ENCODE measurements around the gene ANK3.

DNA sequence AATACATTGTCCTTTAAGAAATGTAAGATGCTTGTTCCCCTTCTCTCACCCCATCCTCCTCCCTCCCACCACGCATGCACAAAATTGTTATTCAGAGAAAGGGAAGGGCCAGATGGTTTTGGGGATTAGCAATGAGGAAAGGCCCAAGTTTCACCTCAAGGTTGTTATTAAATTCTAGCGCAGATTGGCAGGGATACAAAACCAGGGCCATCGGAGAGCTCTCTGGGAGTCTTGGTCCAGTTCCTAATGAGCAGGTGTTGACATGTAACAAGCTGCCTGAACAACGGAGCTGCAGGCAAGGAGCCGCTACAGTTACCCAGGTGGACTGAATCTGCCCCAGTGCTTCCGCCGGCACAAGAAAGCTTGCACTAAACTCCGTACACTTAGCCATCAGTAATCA is 9.7 kb upstream of the ANK3 start:
- TF ChIP-seq YY2 (tag by site-specific recombination; IDR thresholded peaks at IDR 0.05) (no peak), CTCF (tag by site-specific recombination; IDR thresholded peaks at IDR 0.05) (no peak), ZNF302 (tag by site-specific recombination; IDR thresholded peaks at IDR 0.05; ENCODE audit: low read depth) (no peak), KLF9 (tag by site-specific recombination; IDR thresholded peaks at IDR 0.05; ENCODE audit: low read depth) (no peak), HOXA7 (CRISPR knock-in tag; IDR thresholded peaks at IDR 0.05; ENCODE audit: borderline replicate concordance) (no peak), ZNF830 (tag by site-specific recombination; IDR thresholded peaks at IDR 0.05; ENCODE audit: low read depth) (no peak), ZNF626 (tag by site-specific recombination; IDR thresholded peaks at IDR 0.05) (no peak)
- TF ChIP-seq, protein P1, sequence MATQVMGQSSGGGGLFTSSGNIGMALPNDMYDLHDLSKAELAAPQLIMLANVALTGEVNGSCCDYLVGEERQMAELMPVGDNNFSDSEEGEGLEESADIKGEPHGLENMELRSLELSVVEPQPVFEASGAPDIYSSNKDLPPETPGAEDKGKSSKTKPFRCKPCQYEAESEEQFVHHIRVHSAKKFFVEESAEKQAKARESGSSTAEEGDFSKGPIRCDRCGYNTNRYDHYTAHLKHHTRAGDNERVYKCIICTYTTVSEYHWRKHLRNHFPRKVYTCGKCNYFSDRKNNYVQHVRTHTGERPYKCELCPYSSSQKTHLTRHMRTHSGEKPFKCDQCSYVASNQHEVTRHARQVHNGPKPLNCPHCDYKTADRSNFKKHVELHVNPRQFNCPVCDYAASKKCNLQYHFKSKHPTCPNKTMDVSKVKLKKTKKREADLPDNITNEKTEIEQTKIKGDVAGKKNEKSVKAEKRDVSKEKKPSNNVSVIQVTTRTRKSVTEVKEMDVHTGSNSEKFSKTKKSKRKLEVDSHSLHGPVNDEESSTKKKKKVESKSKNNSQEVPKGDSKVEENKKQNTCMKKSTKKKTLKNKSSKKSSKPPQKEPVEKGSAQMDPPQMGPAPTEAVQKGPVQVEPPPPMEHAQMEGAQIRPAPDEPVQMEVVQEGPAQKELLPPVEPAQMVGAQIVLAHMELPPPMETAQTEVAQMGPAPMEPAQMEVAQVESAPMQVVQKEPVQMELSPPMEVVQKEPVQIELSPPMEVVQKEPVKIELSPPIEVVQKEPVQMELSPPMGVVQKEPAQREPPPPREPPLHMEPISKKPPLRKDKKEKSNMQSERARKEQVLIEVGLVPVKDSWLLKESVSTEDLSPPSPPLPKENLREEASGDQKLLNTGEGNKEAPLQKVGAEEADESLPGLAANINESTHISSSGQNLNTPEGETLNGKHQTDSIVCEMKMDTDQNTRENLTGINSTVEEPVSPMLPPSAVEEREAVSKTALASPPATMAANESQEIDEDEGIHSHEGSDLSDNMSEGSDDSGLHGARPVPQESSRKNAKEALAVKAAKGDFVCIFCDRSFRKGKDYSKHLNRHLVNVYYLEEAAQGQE (tag by site-specific recombination; IDR thresholded peaks at IDR 0.05), result no peak
